ENCODE data around the gene C11orf21. TPM values are rescaled to one million over a fixed set of nuclear protein-coding genes. Genes with fewer than 3 reads are reported as not detected.

Gene C11orf21
- total RNA-seq, 1 experiment from 2014 or later, result 0.09 TPM

- no TSS peak for BruUV-seq (replicated peaks)
- Histone ChIP-seq H3K27me3 (replicated peaks; ENCODE audit: control insufficient read depth, insufficient read depth, low read length) (no peaks in the 10 kb centered on the region), H3K36me3 (ENCODE audit: control insufficient read depth, insufficient read depth, low read length) (peaks cover 3% of the 10 kb centered on the region), H3K4me1 (peaks cover 12% of the 10 kb centered on the region), H3K4me3 (ENCODE audit: low read depth, low read length) (no peak overlapping the region), H3K9me3 (no peaks in the 10 kb centered on the region)
- DNase-seq, result no peak
- Mint-ChIP-seq H3K4me1 (ENCODE audit: low read depth, unreplicated experiment) (peaks cover 15% of the 10 kb centered on the region), H3K4me3 (ENCODE audit: unreplicated experiment) (no peak overlapping the region), H3K27ac (ENCODE audit: unreplicated experiment) (no peak overlapping the region), H3K27me3 (ENCODE audit: insufficient read depth, unreplicated experiment) (no peaks in the 10 kb centered on the region), H3K9me3 (ENCODE audit: unreplicated experiment) (no peaks in the 10 kb centered on the region), H3K36me3 (ENCODE audit: insufficient read depth, unreplicated experiment) (peaks cover 33% of the 10 kb centered on the region)
- POLR2A ChIA-PET, result no interaction called here
- intact Hi-C loops (cut with micrococcal nuclease; ENCODE audit: unreplicated experiment), result no loop called here
- CTCF ChIA-PET, result no interaction called here
- TF ChIP-seq, protein P1, sequence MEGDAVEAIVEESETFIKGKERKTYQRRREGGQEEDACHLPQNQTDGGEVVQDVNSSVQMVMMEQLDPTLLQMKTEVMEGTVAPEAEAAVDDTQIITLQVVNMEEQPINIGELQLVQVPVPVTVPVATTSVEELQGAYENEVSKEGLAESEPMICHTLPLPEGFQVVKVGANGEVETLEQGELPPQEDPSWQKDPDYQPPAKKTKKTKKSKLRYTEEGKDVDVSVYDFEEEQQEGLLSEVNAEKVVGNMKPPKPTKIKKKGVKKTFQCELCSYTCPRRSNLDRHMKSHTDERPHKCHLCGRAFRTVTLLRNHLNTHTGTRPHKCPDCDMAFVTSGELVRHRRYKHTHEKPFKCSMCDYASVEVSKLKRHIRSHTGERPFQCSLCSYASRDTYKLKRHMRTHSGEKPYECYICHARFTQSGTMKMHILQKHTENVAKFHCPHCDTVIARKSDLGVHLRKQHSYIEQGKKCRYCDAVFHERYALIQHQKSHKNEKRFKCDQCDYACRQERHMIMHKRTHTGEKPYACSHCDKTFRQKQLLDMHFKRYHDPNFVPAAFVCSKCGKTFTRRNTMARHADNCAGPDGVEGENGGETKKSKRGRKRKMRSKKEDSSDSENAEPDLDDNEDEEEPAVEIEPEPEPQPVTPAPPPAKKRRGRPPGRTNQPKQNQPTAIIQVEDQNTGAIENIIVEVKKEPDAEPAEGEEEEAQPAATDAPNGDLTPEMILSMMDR (IDR thresholded peaks at IDR 0.05; ENCODE audit: insufficient read depth in 1 of 2, low read depth in 1 of 2, low read length in 1 of 2, severe bottlenecking in 1 of 2, unreplicated experiment in 1 of 2), result no peak
Observed at GRCh38 chr11:2265396-2265795, 36.3 kb downstream of the C11orf21 start.

GRCh38 chr11:2264366-2265053 lies 37.2 kb downstream of the C11orf21 start:
- no peak overlapping the region for H3K4me3 ChIP-seq (ENCODE audit: low read depth, low read length)
- H3K4me1 ChIP-seq, result peaks cover 12% of the 10 kb centered on the region
- TF ChIP-seq, protein P1 (IDR thresholded peaks at IDR 0.05; ENCODE audit: insufficient read depth in 1 of 2, low read depth in 1 of 2, low read length in 1 of 2, severe bottlenecking in 1 of 2, unreplicated experiment in 1 of 2), result no peak
- H3K9me3 Mint-ChIP-seq (ENCODE audit: unreplicated experiment), result no peaks in the 10 kb centered on the region
- DNase-seq, result no peak
- no peaks in the 10 kb centered on the region for H3K27me3 ChIP-seq (replicated peaks; ENCODE audit: control insufficient read depth, insufficient read depth, low read length)
- H3K9me3 ChIP-seq, result no peaks in the 10 kb centered on the region
- POLR2A ChIA-PET, result no interaction called here
- H3K27me3 Mint-ChIP-seq (ENCODE audit: insufficient read depth, unreplicated experiment), result no peaks in the 10 kb centered on the region
- peaks cover 15% of the 10 kb centered on the region for H3K4me1 Mint-ChIP-seq (ENCODE audit: low read depth, unreplicated experiment)
- BruUV-seq (replicated peaks), result no TSS peak
- H3K36me3 Mint-ChIP-seq (ENCODE audit: insufficient read depth, unreplicated experiment), result peaks cover 29% of the 10 kb centered on the region
- intact Hi-C loops (cut with micrococcal nuclease; ENCODE audit: unreplicated experiment), result no loop called here
- H3K27ac Mint-ChIP-seq (ENCODE audit: unreplicated experiment), result no peak overlapping the region
- no peak overlapping the region for H3K4me3 Mint-ChIP-seq (ENCODE audit: unreplicated experiment)
- CTCF ChIA-PET, result no interaction called here
- peaks cover 3% of the 10 kb centered on the region for H3K36me3 ChIP-seq (ENCODE audit: control insufficient read depth, insufficient read depth, low read length)

DNA sequence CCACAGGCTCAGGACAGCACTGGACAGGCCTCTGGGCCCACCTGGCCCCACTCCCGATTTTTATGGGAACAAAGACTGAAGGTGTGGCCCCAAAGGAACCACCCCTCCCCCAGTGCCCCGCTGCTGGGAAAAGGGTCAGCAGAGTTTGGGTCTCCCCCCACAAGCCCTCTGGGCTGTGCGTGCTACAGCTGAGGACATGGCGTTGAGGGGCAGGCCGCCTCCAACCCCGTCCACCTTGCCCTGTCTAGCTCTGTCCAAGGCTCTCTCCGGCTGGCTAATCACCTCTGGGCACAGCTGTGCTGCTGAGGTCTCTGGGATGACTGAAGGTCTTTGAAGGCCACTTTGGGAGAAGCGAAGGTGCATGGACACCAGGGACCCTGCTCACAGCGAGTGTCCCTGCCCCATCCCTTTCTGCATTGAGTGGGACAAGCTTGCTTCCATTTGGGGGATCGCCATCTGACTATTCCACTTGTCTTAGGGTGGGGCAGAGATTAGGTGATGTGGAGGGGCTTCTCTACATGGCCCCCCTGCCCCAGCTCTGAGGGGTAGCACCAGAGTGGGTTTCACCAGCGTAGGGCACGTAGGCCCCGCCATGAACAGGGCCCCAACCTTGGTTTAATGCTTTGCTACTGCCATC lies 37.9 kb downstream of the C11orf21 start:
- H3K27ac Mint-ChIP-seq (ENCODE audit: unreplicated experiment), result no peak overlapping the region
- Histone ChIP-seq H3K4me3 (ENCODE audit: low read depth, low read length) (no peak overlapping the region), H3K36me3 (ENCODE audit: control insufficient read depth, insufficient read depth, low read length) (peaks cover 3% of the 10 kb centered on the region), H3K27me3 (replicated peaks; ENCODE audit: control insufficient read depth, insufficient read depth, low read length) (no peaks in the 10 kb centered on the region), H3K9me3 (no peaks in the 10 kb centered on the region), H3K4me1 (peaks cover 12% of the 10 kb centered on the region)
- no TSS peak for BruUV-seq (replicated peaks)
- no peaks in the 10 kb centered on the region for H3K27me3 Mint-ChIP-seq (ENCODE audit: insufficient read depth, unreplicated experiment)
- CTCF ChIA-PET, result no interaction called here
- no peak overlapping the region for H3K4me3 Mint-ChIP-seq (ENCODE audit: unreplicated experiment)
- peaks cover 15% of the 10 kb centered on the region for H3K4me1 Mint-ChIP-seq (ENCODE audit: low read depth, unreplicated experiment)
- no peaks in the 10 kb centered on the region for H3K9me3 Mint-ChIP-seq (ENCODE audit: unreplicated experiment)
- H3K36me3 Mint-ChIP-seq (ENCODE audit: insufficient read depth, unreplicated experiment), result peaks cover 25% of the 10 kb centered on the region
- no peak for DNase-seq
- intact Hi-C loops (cut with micrococcal nuclease; ENCODE audit: unreplicated experiment), result no loop called here
- POLR2A ChIA-PET, result no interaction called here
- TF ChIP-seq, protein P1 (IDR thresholded peaks at IDR 0.05; ENCODE audit: insufficient read depth in 1 of 2, low read depth in 1 of 2, low read length in 1 of 2, severe bottlenecking in 1 of 2, unreplicated experiment in 1 of 2), result no peak

Measured in Caco-2 (cell line).